Mucosa of descending colon (tissue), 3 donors: Measurements from ENCODE around the gene URB2. TPM values are rescaled to one million over a fixed set of nuclear protein-coding genes. Genes with fewer than 3 reads are reported as not detected.
A peak's percentile ranks its signal among the peaks of the same experiment; 100 is the strongest.

ENCODE experiments used
- ATAC-seq: fragments of 200-7000 bp; cut with Tn5 transposase; one replicate; pipeline ENCODE4 v1.9.1; 2020; ENCODE audit warnings: mild to moderate bottlenecking, moderate library complexity
- DNase-seq, 3 donors: peaks; one replicate each; pipeline ENCODE4 v3.0.0-alpha.2; 2020
- H3K36me3 ChIP-seq: fragments of 200-600 bp; one replicate; pipeline ENCODE4 v1.8.0; 2021; ENCODE audit warnings: low read depth, mild to moderate bottlenecking
- H3K4me1 ChIP-seq: fragments of 200-600 bp; one replicate; pipeline ENCODE4 v1.8.0; 2021; ENCODE audit warnings: low read depth, mild to moderate bottlenecking
- H3K4me3 ChIP-seq: fragments of 200-600 bp; one replicate; pipeline ENCODE4 v1.8.0; 2021; ENCODE audit warnings: mild to moderate bottlenecking
- H3K9me3 ChIP-seq: fragments of 200-600 bp; one replicate; pipeline ENCODE4 v1.8.0; 2021; ENCODE audit warnings: mild to moderate bottlenecking
- intact Hi-C, 2 donors: fragments of 100-400 bp; cut with DNase I in 1 of 2; cut with micrococcal nuclease in 1 of 2; formaldehyde crosslinking; loops; one replicate each; pipeline versions ENCODE4 v1.11.0 to v1.11.1; 2022; cut with DNase I, micrococcal nuclease
- total RNA-seq, 3 donors: library from RNA; stranded (reverse); fragmentation: NEBNext Ultra II Directional in 2 of 3; extraction: Animal tissue kit (Norgen Biotek cat#: 25700) in 2 of 3; gene quantifications; one replicate each; pipeline versions ENCODE4 v1.2.1 to v1.2.4, GENCODE V29; 2021 to 2023
- TF ChIP-seq, protein P1 (sequence below): fragments of 200-600 bp; IDR thresholded peaks from one replicate; pipeline ENCODE4 v1.8.0; 2022; ENCODE audit warnings: antibody characterized with exemption, mild to moderate bottlenecking
- donor health status: DM: no; HTN: no; CAD: no; lungs with moderate emphysema.
- donor health status: DM: no; HTN: no; CAD: no.
- donor health status: DM: no; HTN: yes; CAD: no.

URB2 gene
- total RNA-seq, 3 donors from 2014 or later = 5.5 to 8.3 (median 6.7) TPM

DNA sequence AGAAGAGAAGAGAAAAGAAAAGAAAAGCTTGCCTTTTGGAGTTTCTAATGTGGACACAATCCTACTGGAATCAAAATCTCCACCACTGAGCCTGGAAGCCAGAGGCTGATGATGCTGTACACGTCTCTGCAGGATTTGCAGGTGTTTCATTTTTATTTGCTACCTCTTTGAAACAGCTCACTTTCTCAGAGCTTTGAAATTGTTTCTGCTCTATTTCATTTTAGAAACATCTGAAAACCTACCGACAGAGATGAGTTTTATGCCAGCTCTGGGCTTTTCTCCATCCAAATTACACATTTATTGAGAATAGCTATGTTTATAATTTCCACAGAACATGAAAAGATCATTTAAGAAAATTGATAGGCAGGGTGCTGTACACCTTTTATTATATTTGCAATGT, 46.2 kb downstream of the URB2 start:
- no peak overlapping the region for H3K4me3 ChIP-seq
- TF ChIP-seq, protein P1, sequence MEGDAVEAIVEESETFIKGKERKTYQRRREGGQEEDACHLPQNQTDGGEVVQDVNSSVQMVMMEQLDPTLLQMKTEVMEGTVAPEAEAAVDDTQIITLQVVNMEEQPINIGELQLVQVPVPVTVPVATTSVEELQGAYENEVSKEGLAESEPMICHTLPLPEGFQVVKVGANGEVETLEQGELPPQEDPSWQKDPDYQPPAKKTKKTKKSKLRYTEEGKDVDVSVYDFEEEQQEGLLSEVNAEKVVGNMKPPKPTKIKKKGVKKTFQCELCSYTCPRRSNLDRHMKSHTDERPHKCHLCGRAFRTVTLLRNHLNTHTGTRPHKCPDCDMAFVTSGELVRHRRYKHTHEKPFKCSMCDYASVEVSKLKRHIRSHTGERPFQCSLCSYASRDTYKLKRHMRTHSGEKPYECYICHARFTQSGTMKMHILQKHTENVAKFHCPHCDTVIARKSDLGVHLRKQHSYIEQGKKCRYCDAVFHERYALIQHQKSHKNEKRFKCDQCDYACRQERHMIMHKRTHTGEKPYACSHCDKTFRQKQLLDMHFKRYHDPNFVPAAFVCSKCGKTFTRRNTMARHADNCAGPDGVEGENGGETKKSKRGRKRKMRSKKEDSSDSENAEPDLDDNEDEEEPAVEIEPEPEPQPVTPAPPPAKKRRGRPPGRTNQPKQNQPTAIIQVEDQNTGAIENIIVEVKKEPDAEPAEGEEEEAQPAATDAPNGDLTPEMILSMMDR = no peak
- DNase-seq (no peak), ATAC-seq (no peak)
- H3K9me3 ChIP-seq = no peaks in the 10 kb centered on the region
- no peaks in the 10 kb centered on the region for H3K36me3 ChIP-seq
- no peaks in the 10 kb centered on the region for H3K4me1 ChIP-seq
- intact Hi-C loops = no loop called here

DNA sequence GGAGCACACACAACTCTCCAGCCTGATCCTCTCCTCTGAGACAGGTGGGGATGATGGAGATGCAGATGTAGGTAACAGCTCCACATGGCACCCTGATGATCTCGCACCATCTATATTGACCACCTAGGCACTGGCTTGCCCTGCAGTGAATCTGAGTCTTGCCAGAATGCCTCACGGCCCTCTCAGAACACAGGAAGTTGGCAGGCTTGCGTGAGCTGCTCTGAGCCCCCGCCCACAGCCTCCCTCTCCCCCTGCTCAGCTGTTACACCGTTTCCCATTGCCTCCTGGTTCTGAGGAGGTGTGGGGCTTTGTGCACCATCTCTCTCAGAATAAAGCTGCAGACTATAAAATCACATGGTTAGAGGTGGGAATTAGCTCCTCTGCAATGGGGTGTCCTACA, 48.0 kb downstream of the URB2 start:
- TF ChIP-seq, protein P1 = no peak
- DNase-seq (no peak), ATAC-seq (no peak)
- intact Hi-C loops = no loop called here
- Histone ChIP-seq H3K4me1 (no peaks in the 10 kb centered on the region), H3K36me3 (no peaks in the 10 kb centered on the region), H3K9me3 (no peaks in the 10 kb centered on the region), H3K4me3 (no peak overlapping the region)

DNA sequence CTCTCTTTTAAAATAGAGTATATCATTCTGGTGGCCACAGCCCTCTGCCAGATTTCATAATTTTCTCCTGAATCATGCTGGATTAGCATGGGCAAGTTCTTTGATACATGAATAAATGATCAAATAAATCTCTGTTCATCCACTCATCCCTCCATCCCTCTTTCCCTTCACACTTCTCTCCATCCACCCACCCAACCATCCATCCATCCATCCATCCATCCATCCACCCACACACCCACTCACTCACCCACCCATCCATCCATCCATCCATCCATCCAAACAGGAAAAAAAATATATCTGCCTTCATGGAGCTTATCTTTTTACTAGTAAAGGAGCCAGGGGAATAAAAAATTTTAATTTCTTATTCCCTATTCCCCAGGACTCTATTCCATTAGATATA, 49.3 kb downstream of the URB2 start:
- DNase-seq (no peak), ATAC-seq (no peak)
- H3K9me3 ChIP-seq = no peaks in the 10 kb centered on the region
- no peak overlapping the region for H3K4me3 ChIP-seq
- no peaks in the 10 kb centered on the region for H3K4me1 ChIP-seq
- intact Hi-C loops = no loop called here
- H3K36me3 ChIP-seq = no peaks in the 10 kb centered on the region
- TF ChIP-seq, protein P1 = no peak

DNA sequence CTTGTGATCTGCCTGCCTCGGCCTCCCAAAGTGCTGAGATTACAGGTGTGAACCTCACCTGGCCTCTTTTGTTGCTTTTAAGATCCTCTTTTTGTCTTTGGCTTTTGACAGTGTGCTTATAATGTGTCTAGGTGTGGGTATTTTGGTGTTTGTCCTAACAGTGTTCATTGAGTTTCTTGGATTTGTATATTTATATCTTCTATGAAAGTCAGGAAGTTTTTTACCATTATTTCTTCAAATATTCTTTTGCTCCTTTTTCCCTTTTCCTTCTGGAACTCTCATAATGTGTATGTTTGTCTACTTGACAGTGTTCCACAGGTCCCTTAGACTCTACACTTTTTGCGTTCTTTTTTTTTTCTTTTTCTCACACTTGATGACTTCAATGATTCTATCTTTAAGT, 59.1 kb downstream of the URB2 start:
- no peak overlapping the region for H3K4me3 ChIP-seq
- no peaks in the 10 kb centered on the region for H3K4me1 ChIP-seq
- peaks cover 11% of the 10 kb centered on the region for H3K9me3 ChIP-seq
- intact Hi-C loops = no loop called here
- TF ChIP-seq, protein P1 = no peak
- no peaks in the 10 kb centered on the region for H3K36me3 ChIP-seq
- DNase-seq = no peak
- no peak for ATAC-seq

DNA sequence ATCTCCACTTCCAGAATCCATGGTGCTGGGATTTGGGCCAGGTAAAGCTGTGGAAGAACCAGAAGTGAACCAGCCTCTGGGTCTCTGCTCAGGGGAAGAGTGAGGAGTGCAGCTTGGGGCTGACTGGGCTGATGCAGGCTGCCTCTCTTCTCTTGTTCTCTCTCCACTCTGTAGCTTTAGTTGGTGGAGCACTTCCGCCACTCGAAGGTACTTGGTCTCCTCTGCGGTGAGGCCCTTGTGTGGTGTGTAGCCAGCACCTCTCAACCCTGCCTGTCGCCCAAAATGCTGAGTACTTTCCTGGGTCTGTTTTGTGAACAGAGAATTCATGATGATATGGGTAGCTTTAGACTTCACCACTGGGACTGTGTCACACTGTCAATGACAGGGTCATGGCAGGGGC, 63.2 kb downstream of the URB2 start:
- Histone ChIP-seq H3K9me3 (peaks cover 11% of the 10 kb centered on the region), H3K4me3 (no peak overlapping the region), H3K36me3 (no peaks in the 10 kb centered on the region), H3K4me1 (no peaks in the 10 kb centered on the region)
- ATAC-seq (peak; percentile 18), DNase-seq (no peak)
- TF ChIP-seq, protein P1 = no peak
- intact Hi-C loops = no loop called here

DNA sequence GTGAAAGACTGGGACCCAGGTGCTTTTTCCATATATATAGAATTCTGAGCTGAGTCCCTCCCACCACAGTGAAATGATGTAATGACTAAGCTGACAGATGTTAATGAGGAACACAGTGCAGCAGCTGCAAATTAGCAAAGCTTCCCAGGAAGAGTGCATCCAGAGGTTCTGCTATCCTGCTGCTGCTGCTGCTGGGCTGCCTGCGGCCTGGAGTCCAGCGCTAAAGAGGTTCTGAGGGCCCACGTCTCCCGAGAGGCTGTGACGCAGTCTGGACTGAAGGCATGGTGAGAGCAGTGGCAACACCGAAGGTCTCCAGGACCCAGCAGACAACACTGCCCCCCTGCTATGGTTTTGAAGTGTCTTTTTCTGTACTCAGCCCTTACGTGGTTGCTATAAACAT, 63.9 kb downstream of the URB2 start:
- H3K36me3 ChIP-seq = no peaks in the 10 kb centered on the region
- H3K9me3 ChIP-seq = peaks cover 5% of the 10 kb centered on the region
- H3K4me1 ChIP-seq = no peaks in the 10 kb centered on the region
- DNase-seq (no peak), ATAC-seq (no peak)
- no peak overlapping the region for H3K4me3 ChIP-seq
- TF ChIP-seq, protein P1 = no peak
- intact Hi-C loops = no loop called here
